ENCODE measurements around the gene LGR5. TPM values are rescaled to one million over a fixed set of nuclear protein-coding genes. Genes with fewer than 3 reads are reported as not detected.

Gene LGR5
- total RNA-seq, 2 donors from 2014 or later, result 1.8 to 7.4 TPM

DNA sequence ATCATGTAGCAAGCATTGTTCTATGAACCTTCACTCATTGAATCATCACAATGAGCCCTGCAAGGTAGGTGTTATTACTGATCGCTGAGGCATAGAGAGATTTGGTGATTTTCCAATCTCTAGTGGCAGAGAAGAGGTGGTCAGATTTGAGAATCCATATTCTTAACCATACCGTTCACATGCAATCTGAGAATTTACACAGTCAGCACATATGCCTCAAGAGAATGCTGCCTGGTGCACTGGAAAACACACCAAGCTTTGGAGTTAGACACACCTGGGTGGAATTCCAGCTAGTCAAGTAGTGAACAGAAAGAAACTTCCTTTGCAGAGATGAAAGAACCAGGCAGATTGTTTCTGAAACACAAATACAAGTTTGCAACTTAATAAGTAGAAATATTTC lies 94.1 kb downstream of the LGR5 start:
- H3K36me3 ChIP-seq, result no peaks in the 10 kb centered on the region
- ATAC-seq (ENCODE audit: insufficient number of reproducible peaks, low FRiP score, low read depth) (no peak), DNase-seq (ENCODE audit: low spot score) (no peak)
- H3K27me3 ChIP-seq (replicated peaks; ENCODE audit: insufficient read depth), result no peaks in the 10 kb centered on the region
- TF ChIP-seq, protein P1, sequence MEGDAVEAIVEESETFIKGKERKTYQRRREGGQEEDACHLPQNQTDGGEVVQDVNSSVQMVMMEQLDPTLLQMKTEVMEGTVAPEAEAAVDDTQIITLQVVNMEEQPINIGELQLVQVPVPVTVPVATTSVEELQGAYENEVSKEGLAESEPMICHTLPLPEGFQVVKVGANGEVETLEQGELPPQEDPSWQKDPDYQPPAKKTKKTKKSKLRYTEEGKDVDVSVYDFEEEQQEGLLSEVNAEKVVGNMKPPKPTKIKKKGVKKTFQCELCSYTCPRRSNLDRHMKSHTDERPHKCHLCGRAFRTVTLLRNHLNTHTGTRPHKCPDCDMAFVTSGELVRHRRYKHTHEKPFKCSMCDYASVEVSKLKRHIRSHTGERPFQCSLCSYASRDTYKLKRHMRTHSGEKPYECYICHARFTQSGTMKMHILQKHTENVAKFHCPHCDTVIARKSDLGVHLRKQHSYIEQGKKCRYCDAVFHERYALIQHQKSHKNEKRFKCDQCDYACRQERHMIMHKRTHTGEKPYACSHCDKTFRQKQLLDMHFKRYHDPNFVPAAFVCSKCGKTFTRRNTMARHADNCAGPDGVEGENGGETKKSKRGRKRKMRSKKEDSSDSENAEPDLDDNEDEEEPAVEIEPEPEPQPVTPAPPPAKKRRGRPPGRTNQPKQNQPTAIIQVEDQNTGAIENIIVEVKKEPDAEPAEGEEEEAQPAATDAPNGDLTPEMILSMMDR (IDR thresholded peaks at IDR 0.05), result no peak
- no peaks in the 10 kb centered on the region for H3K9me3 ChIP-seq
- H3K4me1 ChIP-seq (ENCODE audit: control insufficient read depth in 1 of 2, low read depth in 2 of 2), result peaks cover 0 to 7% of the 10 kb centered on the region in 2 donors
- H3K4me3 ChIP-seq, result no peak overlapping the region
- no peak overlapping the region for H3K27ac ChIP-seq

DNA sequence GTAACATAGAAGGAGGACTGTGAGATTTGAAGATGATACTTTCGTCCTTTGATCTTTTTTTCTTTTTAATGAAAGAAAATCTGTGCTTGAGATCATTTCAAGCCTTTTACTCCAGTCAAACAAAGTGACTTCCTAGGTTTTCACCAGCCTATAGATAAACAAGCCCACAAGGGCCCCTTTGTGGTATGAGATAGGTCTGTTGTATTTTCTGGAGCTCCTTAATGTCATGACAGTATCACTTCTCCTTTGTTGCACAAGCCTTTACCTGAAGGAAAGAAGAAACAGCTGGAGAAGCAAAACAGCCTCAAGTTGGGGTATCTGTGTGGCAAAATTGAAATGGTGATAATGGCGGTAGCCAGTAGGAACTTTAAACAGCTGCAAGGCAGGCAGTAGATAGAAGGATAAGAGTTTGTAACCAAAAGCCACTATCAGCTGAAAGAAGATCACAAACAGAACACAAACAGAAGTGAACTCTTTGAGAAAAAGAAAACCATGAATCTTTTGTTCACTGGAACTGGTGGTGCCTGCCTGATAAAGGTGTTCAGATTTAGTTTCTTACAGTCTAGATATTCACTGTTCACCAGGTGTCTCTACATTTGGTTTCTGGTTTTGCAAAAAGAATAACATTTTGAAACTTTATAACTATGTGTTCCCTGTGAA lies 96.8 kb downstream of the LGR5 start:
- Histone ChIP-seq H3K27me3 (replicated peaks; ENCODE audit: insufficient read depth) (no peaks in the 10 kb centered on the region), H3K4me3 (no peak overlapping the region), H3K4me1 (ENCODE audit: control insufficient read depth in 1 of 2, low read depth in 2 of 2) (peaks cover 0 to 7% of the 10 kb centered on the region in 2 donors), H3K36me3 (no peaks in the 10 kb centered on the region), H3K9me3 (no peaks in the 10 kb centered on the region), H3K27ac (no peak overlapping the region)
- TF ChIP-seq, protein P1 (IDR thresholded peaks at IDR 0.05), result no peak
- ATAC-seq (ENCODE audit: insufficient number of reproducible peaks, low FRiP score, low read depth) (no peak), DNase-seq (ENCODE audit: low spot score) (no peak)

DNA sequence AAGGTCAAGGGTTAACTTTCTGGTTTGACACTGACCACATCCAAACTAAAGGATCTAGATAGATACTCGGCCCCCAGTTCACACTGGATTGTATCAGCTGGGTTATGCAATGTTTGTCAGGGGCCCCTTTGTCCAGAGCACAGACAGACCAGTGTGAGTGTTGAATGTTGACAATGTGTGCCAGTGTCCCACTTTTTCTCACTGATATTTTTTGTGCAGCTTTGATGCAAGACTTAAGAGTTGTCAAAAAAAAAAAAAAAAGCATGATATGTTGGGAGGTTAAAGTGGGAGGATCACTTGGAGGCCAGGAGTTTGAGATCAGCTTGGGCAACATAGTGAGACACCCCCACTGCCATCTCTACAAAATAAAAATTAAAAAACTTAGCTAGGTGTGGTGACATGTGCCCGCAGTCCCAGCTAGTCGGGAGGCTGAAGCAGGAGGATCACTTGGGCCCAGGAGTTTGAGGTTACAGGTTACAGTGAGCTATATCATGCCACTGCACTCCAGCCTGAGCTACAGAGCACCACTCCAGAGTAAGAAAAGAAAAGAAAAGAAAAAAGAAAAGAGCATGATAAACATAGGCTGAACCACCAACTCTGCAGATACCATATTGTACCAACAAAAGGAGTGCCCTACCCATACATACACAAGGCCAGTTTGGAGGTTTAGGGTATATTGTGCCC lies 97.5 kb downstream of the LGR5 start:
- Histone ChIP-seq H3K27ac (no peak overlapping the region), H3K4me3 (no peak overlapping the region), H3K9me3 (no peaks in the 10 kb centered on the region), H3K36me3 (no peaks in the 10 kb centered on the region), H3K27me3 (replicated peaks; ENCODE audit: insufficient read depth) (no peaks in the 10 kb centered on the region), H3K4me1 (ENCODE audit: control insufficient read depth in 1 of 2, low read depth in 2 of 2) (peaks cover 0 to 7% of the 10 kb centered on the region in 2 donors)
- ATAC-seq (ENCODE audit: insufficient number of reproducible peaks, low FRiP score, low read depth) (no peak), DNase-seq (ENCODE audit: low spot score) (no peak)
- TF ChIP-seq, protein P1 (IDR thresholded peaks at IDR 0.05), result no peak

DNA sequence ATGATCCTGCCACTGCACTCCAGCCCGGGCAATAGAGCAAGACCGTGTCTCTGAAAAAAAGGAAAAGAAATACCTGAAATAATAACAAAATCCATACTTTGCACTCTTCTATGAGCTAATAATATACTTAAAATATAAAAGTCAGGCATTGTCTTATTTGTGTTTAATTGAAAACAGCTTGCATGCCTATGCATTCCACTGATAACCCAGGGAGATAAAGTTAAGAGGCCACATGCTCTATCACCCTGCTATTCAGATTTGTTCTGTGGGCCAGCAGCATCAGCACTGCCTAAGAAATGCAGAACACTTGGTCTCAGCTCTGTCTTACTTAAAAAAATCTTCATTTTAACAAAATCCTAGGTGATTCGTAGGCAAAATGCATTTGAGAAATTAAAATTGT lies 99.2 kb downstream of the LGR5 start:
- ATAC-seq (ENCODE audit: insufficient number of reproducible peaks, low FRiP score, low read depth) (no peak), DNase-seq (ENCODE audit: low spot score) (no peak)
- Histone ChIP-seq H3K9me3 (no peaks in the 10 kb centered on the region), H3K27ac (no peak overlapping the region), H3K27me3 (replicated peaks; ENCODE audit: insufficient read depth) (no peaks in the 10 kb centered on the region), H3K4me1 (ENCODE audit: control insufficient read depth in 1 of 2, low read depth in 2 of 2) (peaks cover 0 to 4% of the 10 kb centered on the region in 2 donors), H3K36me3 (no peaks in the 10 kb centered on the region), H3K4me3 (no peak overlapping the region)
- TF ChIP-seq, protein P1 (IDR thresholded peaks at IDR 0.05), result no peak

DNA sequence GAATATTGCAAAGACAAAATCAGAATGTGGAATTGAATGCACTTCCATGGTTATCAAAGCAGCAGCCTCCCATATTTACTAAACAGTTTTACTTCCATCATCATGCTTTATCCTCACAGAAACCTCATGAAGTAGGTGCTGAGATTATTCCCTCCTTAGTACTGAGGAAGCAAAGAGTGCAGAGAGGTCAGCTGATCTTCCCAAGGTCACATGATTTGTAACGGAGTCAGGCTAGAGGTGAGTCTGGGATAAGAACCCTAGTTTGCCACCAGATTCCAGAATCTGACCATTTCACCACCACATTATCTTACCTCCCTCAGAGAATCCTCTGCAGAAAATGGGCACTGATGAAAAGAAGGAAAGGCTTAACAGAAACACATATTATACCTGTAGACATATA lies 102.0 kb downstream of the LGR5 start:
- H3K27me3 ChIP-seq (replicated peaks; ENCODE audit: insufficient read depth), result no peaks in the 10 kb centered on the region
- no peaks in the 10 kb centered on the region for H3K4me1 ChIP-seq (ENCODE audit: control insufficient read depth in 1 of 2, low read depth in 2 of 2)
- TF ChIP-seq, protein P1 (IDR thresholded peaks at IDR 0.05), result no peak
- no peaks in the 10 kb centered on the region for H3K9me3 ChIP-seq
- no peak for DNase-seq (ENCODE audit: low spot score)
- no peaks in the 10 kb centered on the region for H3K36me3 ChIP-seq
- ATAC-seq (ENCODE audit: insufficient number of reproducible peaks, low FRiP score, low read depth), result no peak
- no peak overlapping the region for H3K27ac ChIP-seq
- H3K4me3 ChIP-seq, result no peak overlapping the region

All from thoracic aorta (tissue), 2 donors.